ENCODE data around the gene OGG1.

OGG1 gene

DNA sequence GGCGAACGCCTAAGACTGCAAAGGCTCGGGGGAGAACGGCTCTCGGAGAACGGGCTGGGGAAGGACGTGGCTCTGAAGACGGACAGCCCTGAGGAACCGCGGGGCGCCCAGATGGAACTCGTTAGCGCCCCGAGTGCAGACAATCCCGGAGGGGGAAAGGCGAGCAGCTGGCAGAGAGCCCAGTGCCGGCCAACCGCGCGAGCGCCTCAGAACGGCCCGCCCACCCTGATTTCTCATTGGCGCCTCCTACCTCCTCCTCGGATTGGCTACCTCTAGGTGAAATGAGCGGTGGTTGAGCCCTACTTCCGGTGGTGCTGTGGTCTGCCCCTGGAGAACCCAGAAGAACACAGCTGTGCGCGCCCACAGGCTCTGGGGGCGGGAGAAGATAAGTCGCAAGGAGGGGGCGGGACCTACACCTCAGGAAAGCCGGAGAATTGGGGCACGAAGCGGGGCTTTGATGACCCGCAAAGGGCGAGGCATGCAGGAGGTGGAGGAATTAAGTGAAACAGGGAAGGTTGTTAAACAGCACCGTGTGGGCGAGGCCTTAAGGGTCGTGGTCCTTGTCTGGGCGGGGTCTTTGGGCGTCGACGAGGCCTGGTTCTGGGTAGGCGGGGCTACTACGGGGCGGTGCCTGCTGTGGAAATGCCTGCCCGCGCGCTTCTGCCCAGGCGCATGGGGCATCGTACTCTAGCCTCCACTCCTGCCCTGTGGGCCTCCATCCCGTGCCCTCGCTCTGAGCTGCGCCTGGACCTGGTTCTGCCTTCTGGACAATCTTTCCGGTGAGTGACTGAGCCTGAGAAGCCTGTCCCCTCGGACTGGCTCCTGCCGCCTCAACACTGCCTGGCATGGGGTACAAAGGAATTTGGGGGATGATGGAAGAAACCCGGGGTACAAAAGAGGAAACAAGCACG lies at the start of gene OGG1:
OGG1 (plus strand) TSS at position 308 of the 911 bp plus-strand sequence; CDS start at position 643, 335 bp downstream.
- peak; percentile 93 for DNase-seq (ENCODE audit: low read depth)

DNA sequence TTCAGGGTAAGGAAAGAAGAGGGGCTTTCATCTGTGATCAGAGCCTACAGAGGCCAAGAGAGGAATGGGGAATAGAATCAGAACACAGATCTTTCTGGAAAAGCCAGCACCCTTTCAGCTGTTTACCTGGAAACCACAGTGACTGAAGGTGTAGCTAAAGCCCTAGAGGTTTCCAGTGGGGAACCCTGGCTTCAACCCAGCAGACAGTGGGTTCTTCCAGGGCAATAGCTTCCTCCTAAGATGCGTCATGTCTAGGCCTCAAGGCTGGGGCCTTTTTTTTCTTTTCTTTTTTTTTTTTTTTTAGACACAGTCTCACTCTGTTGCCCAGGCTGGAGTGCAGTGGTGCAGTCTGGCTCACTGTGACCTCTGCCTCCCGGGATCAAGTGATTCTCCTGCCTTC lies 49.2 kb upstream of the OGG1 start:
- no peak for DNase-seq (ENCODE audit: low read depth)

GRCh38 chr3:9701006-9701405 lies 48.7 kb upstream of the OGG1 start:
- DNase-seq (ENCODE audit: low read depth): no peak

- DNase-seq (ENCODE audit: low read depth): no peak
These were observed 48.0 kb upstream of the OGG1 start for GRCh38 chr3:9701711-9702110.

- DNase-seq (ENCODE audit: low read depth): no peak
These were observed 46.5 kb upstream of the OGG1 start for GRCh38 chr3:9703240-9703639.

- DNase-seq (ENCODE audit: low read depth): no peak
These were observed 45.9 kb upstream of the OGG1 start, which contains the start of gene CPNE9 for GRCh38 chr3:9703736-9704346. TSS of gene CPNE9 (plus strand) at chr3:9703833. CDS start at chr3:9703997, 164 bp downstream.

DNA sequence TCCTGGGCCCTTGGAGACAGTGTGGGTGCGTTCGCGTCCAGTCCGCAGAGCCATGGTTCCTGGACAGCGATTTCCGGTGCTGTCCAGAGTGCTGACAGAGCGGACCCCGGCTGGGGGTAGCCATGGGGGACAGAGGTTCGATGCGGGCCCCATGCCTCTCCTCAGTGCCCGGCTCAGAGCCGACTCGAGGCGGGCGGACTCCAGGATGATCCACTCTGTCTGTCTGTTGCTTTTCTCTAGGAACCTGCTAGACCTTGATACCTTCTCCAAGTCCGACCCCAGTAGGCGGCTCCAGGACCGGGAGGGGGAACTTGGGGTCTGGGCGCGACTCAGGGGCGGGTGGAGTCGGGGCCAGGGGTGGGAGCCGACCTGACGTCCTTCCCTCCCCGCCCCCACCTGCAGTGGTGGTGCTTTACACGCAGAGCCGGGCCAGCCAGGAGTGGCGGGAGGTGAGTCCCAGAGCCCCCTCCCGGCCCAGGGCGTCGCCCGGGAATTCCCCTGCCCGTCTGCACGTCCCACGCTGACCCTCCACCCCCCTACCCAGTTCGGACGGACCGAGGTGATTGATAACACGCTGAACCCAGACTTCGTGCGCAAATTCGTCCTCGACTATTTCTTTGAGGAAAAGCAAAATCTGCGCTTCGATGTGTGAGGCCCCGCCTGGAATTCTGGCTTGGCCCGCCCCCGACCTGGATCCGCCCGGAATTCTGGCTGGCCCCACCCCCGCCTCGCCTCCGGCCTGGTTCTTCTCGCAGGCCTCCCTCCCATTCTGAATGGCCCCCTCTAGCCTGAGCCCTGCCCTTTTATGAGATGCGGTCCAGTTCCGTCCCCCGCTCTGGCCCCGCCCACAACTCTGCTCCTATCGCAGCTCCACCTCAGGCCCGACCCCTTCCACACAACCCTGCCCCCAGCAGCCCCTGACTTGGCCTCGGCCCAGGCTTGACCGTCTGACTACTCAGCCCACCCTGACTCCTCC lies 45.1 kb upstream of the OGG1 start:
- DNase-seq (ENCODE audit: low read depth): no peak

GRCh38 chr3:9710174-9710739 lies 39.5 kb upstream of the OGG1 start:
- DNase-seq (ENCODE audit: low read depth): no peak

DNA sequence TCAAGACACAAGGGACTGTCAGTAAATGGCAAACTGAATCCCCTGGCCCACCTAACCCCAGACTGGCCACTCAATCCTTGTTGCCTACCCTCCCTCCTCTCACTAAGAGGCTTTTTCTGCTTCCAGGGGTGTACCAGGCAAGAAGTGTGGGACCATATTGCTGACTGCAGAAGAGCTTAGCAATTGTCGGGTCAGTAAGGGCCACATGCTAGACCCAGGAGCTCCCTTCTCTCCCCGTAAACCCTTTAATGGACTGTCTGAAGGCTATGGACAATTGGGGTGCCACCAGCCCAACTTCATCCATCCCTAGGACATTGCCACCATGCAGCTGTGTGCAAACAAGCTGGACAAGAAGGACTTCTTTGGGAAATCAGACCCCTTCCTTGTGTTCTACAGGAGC lies 37.3 kb upstream of the OGG1 start:
- no peak for DNase-seq (ENCODE audit: low read depth)

GRCh38 chr3:9713142-9713541 lies 36.6 kb upstream of the OGG1 start:
- no peak for DNase-seq (ENCODE audit: low read depth)

- DNase-seq (ENCODE audit: low read depth): no peak
These were observed 34.6 kb upstream of the OGG1 start for GRCh38 chr3:9715136-9715535.

DNA sequence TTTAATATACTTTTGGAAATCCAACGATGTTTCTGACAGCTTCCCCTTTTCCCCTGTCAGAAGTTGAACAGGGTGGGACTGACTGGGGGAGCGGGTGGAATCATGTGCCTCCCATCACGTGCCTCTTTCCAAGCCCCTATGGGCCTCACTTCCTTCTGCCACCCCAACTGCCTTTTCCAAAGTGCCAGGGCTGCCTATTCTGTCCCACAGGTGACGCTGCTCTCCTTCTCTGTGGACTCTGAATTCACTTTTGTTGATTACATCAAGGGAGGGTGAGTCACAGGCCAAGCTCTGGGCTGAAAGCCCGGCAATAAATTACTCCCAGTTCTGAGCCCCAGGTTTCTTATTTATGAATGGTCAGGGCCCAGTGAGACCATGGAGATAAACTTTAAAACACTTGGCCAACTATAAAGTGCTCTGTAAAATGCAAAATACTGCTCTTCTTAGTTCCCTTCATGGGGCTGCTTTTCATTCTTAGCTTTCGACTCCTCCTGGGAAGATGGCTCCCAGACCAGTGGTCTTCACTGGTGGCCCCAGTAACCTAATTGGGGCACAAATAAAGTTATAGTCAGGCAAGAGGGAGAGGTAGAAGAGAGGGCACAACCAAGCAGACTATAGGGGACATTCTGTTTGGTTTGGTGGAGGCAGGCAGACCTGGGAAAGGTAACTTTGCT lies 33.9 kb upstream of the OGG1 start:
- no peak for DNase-seq (ENCODE audit: low read depth)

- DNase-seq (ENCODE audit: low read depth): no peak
These were observed 32.8 kb upstream of the OGG1 start for GRCh38 chr3:9716801-9717555.

DNA sequence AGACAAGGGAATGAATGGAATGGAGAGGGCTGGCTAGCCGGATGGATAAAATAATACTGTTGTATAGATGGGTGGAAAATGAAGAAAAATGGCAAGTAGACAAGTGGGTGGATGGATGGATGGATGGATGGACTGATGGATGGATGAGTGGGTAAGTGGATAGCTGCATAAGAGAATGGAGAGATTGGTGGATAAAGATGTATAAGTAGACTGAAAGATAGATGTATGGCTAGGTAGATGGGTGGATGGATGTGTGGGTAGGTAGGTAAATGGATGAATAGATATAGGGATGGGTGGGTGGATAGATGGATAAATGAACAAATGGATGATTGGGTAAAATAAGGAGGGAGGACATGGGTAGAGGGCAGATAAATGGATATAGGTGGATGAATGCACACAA lies 32.2 kb upstream of the OGG1 start:
- DNase-seq (ENCODE audit: low read depth): no peak

- DNase-seq (ENCODE audit: low read depth): no peak
These were observed 31.6 kb upstream of the OGG1 start for GRCh38 chr3:9718118-9718517.

DNA sequence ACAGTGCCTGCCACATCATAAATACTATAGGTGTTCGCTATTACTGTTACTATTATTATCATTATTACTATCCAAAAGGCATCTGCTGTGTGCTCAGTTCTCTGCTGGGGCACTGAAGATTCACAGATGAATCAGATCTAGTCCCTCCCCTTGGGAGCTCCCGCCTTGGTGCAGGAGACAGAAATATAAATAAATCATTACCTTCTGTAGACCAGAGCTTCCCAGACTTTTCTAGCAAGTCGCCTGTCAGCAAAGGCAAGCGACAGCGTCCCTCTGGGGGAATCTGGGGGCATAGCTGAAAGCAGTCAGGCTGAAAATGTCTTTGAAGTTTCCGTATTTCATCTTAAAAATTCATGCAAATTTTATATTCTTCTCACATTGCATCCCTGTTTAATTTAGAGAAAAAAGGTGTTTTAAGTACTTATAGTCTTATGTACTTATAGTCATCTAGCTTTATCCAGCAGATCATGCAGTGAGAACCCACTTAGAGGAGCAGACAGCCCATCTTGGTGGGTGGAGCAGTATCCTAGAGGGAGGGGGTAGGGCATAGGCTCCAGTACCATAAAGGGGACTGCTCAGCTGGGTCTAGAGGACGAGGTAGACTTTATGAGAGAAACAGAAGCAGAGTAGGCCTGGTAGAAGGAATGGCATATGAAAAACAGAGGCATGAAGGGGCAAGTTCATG lies 28.6 kb upstream of the OGG1 start:
- DNase-seq (ENCODE audit: low read depth): no peak

GRCh38 chr3:9721700-9722060 lies 28.1 kb upstream of the OGG1 start:
- DNase-seq (ENCODE audit: low read depth): no peak

DNA sequence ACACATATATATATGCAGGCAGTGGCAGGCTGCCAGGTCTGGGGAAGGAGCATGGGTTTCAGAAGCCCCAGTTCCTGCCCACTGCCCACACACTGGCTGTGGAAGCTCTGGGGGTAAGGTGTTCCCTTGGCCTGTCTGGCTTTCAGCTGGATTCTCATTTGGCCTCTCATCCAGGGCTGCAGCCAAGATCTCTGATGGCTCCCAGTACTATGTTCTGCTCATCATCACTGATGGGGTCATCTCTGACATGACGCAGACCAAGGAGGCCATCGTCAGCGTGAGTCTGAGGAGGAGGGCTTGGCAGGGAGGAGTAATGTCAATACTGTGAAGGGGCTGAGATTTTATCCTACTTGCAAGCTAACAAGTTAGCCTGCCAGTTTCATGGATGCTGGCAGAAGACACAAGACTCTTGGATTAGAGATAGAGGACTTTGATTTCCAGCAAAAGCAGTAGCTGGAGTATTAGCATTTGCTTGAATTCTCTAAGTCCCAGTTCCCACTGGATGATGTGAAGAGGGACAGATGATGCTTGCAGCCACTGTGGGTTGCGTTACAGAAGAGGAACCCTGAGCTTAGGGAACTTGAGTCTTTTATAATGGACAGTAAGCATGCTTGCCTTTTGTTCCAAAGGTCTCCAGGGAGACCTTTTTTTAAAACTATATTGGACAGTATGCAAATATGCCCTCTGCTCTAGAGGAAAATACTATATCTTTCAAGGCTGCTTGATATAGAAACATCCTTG lies 23.8 kb upstream of the OGG1 start:
- no peak for DNase-seq (ENCODE audit: low read depth)

DNA sequence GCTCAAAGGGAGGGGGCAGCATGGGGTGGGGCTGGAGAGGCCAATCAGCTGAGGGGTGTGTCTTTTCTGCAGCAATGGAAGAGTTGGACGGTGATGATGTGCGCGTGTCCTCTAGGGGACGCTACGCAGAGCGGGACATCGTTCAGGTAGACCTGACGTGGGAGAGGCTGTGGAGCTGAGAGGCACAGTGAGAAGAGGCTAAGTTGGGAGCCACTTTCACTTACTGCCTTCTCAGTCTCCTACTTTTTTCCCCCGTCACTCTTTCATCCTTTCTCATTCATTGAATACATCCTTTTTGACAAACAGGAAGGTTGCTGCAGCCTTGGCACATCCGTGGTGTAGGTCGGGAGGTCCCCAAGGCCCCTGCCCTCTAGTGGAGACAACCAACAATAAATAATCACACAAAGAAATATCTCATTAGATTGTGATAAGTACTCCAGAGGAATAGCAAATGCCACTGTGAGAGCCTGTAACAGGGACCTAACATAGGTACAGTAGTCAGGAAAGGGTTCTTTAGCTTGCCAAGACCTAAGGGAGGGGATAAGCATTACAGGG lies 22.6 kb upstream of the OGG1 start:
- DNase-seq (ENCODE audit: low read depth): peak; percentile 39
